GM12892 (cell line): Measurements from ENCODE around the gene ORC5.

Experiments
- POLR2A ChIP-seq: IDR thresholded peaks from 2 replicates; pipeline ENCODE4 v1.6.1; 2011; ENCODE audit warnings: low read depth, low read length, control low read depth
- POLR2AphosphoS5 ChIP-seq: IDR thresholded peaks from 2 replicates; pipeline ENCODE4 v1.6.1; 2011; ENCODE audit warnings: low read depth, low read length, control low read depth
- TAF1 ChIP-seq: IDR thresholded peaks from 2 replicates; pipeline ENCODE4 v1.6.1; 2011; ENCODE audit warnings: low read depth, mild to moderate bottlenecking, control low read depth, low read length, borderline replicate concordance

DNA sequence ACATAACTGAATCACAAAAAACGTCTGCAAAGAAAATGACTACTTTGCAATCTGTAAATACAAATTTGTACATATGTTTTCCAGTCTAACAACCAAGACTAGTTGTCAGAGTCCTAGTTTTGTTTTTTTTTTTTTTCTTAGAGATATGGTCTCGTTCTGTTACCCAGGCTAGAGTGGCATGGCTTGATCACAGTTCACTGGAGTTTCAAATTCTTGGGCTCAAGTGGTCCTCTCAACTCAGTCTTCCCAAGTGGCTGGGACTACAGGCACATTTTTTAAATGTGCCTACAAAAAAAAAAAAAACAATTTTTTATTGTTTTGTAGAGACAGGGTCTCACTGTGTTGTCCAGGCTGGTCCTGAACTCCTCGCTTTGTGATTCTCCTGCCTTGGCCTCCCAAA lies 70.8 kb downstream of the ORC5 start:
- TF ChIP-seq POLR2A (no peak), POLR2AphosphoS5 (no peak), TAF1 (no peak)
